ENCODE data around the gene OR14I1.
"Not testable (repeated sequence)": the region's sequence is repeated elsewhere in the genome, so short reads cannot be mapped to it uniquely, and the experiment has no call there.

Gene OR14I1

GRCh38 chr1:248691567-248692155, 10.9 kb downstream of the OR14I1 start:
- no peak overlapping the region for H3K4me3 ChIP-seq (ENCODE audit: low read depth, low read length)

GRCh38 chr1:248688527-248689298, 13.9 kb downstream of the OR14I1 start:
- H3K4me3 ChIP-seq (ENCODE audit: low read depth, low read length), result no peak overlapping the region
- no peak for DNase-seq (ENCODE audit: low read depth)

More at GRCh38 chr1:248691567-248692155, 10.9 kb downstream of the OR14I1 start:
- no peak for DNase-seq (ENCODE audit: low read depth)

GRCh38 chr1:248686815-248687214, 15.8 kb downstream of the OR14I1 start:
- no peak for DNase-seq (ENCODE audit: low read depth)
- no peak overlapping the region for H3K4me3 ChIP-seq (ENCODE audit: low read depth, low read length)

- no peak overlapping the region for H3K4me3 ChIP-seq (ENCODE audit: low read depth, low read length)
- no peak for DNase-seq (ENCODE audit: low read depth)
Measured at GRCh38 chr1:248681651-248682050, 20.9 kb downstream of the OR14I1 start.

GRCh38 chr1:248670003-248670402, 32.6 kb downstream of the OR14I1 start:
- DNase-seq (ENCODE audit: low read depth), result no peak
- H3K4me3 ChIP-seq (ENCODE audit: low read depth, low read length), result no peak overlapping the region

- not testable (repeated sequence) for DNase-seq (ENCODE audit: low read depth); H3K4me3 ChIP-seq (ENCODE audit: low read depth, low read length)
Measured at GRCh38 chr1:248663453-248664328, 38.9 kb downstream of the OR14I1 start.

- DNase-seq (ENCODE audit: low read depth); H3K4me3 ChIP-seq (ENCODE audit: low read depth, low read length): not testable (repeated sequence)
Measured at GRCh38 chr1:248656797-248657196, 45.8 kb downstream of the OR14I1 start.

GRCh38 chr1:248655354-248655753, 47.2 kb downstream of the OR14I1 start, which contains the start of gene OR2T27:
TSS of gene OR2T27 (minus strand) at chr1:248655528. CDS start at chr1:248650884, 4,644 bp downstream.
- not testable (repeated sequence) for H3K4me3 ChIP-seq (ENCODE audit: low read depth, low read length); DNase-seq (ENCODE audit: low read depth)
